Loucy (cell line): ENCODE measurements around the gene FGF11.
A peak's percentile ranks its signal among the peaks of the same experiment; 100 is the strongest.

ENCODE experiments used
- H2AFZ ChIP-seq: fragments of 200-600 bp; sonication (generic); 2 replicates; pipeline ENCODE4 v1.6.0; 2016; ENCODE audit warnings: antibody characterized with exemption, mild to moderate bottlenecking, low read length, moderate library complexity
- H3F3A ChIP-seq: fragments of 200-600 bp; 2 replicates; pipeline ENCODE4 v1.6.0; 2016; ENCODE audit warnings: antibody characterized with exemption, low read depth, mild to moderate bottlenecking
- H3K27me3 ChIP-seq: fragments of 200-600 bp; sonication (generic); 2 replicates; pipeline ENCODE4 v1.6.1; 2014; ENCODE audit warnings: low read length, mild to moderate bottlenecking; ENCODE audit not compliant: insufficient read depth, poor library complexity, severe bottlenecking
- H3K36me3 ChIP-seq: fragments of 200-600 bp; sonication (generic); 2 replicates; pipeline ENCODE4 v1.6.1; 2016; ENCODE audit warnings: low read length; ENCODE audit not compliant: insufficient read depth
- H3K4me1 ChIP-seq: fragments of 200-600 bp; sonication (generic); 2 replicates; pipeline ENCODE4 v1.5.1; 2014; ENCODE audit warnings: low read length, mild to moderate bottlenecking; ENCODE audit not compliant: insufficient read depth, poor library complexity, severe bottlenecking
- H3K4me2 ChIP-seq: fragments of 200-600 bp; sonication (generic); 2 replicates; pipeline ENCODE4 v1.6.0; 2014; ENCODE audit warnings: antibody characterized with exemption, low read length, low read depth, mild to moderate bottlenecking; ENCODE audit not compliant: poor library complexity, severe bottlenecking
- H3K4me3 ChIP-seq: fragments of 200-600 bp; sonication (generic); 2 replicates; pipeline ENCODE4 v1.5.1; 2014; ENCODE audit warnings: low read length, mild to moderate bottlenecking, mixed read lengths; ENCODE audit not compliant: poor library complexity, severe bottlenecking
- H3K79me2 ChIP-seq: fragments of 200-600 bp; sonication (generic); 2 replicates; pipeline ENCODE4 v1.6.1; 2014; ENCODE audit warnings: low read length; ENCODE audit not compliant: insufficient read depth
- H3K9ac ChIP-seq: fragments of 200-600 bp; sonication (generic); 2 replicates; pipeline ENCODE4 v1.6.0; 2014; ENCODE audit warnings: mild to moderate bottlenecking, low read depth, low read length, moderate library complexity; ENCODE audit not compliant: poor library complexity, severe bottlenecking
- H3K9me2 ChIP-seq: fragments of 200-600 bp; sonication (generic); replicated peaks from 2 replicates; pipeline ENCODE4 v1.6.1; 2016; ENCODE audit warnings: low read depth, low read length, mixed read lengths
- H3K9me3 ChIP-seq: fragments of 200-600 bp; sonication (generic); 2 replicates; pipeline ENCODE4 v1.6.1; 2014; ENCODE audit warnings: mild to moderate bottlenecking, antibody characterized with exemption, low read length, low read depth; ENCODE audit not compliant: insufficient read depth
- H4K20me1 ChIP-seq: fragments of 200-600 bp; sonication (generic); 2 replicates; pipeline ENCODE4 v1.6.0; 2014; ENCODE audit warnings: antibody characterized with exemption, low read length, mild to moderate bottlenecking; ENCODE audit not compliant: insufficient read depth, poor library complexity, severe bottlenecking
- CTCF ChIP-seq: fragments of 200-600 bp; sonication (generic); conservative IDR thresholded peaks from 2 replicates; pipeline ENCODE4 v1.5.1; 2014; ENCODE audit warnings: mild to moderate bottlenecking, antibody characterized with exemption, low read length
- EZH2phosphoT487 ChIP-seq: fragments of 200-600 bp; IDR thresholded peaks from 2 replicates; pipeline ENCODE4 v1.6.1; 2018; ENCODE audit warnings: antibody characterized with exemption, mild to moderate bottlenecking, moderate library complexity, borderline replicate concordance

FGF11 gene

GRCh38 chr17:7439462-7440112 lies at the start of gene FGF11:
Gene FGF11 (plus strand): TSS chr17:7439512. CDS start chr17:7439621, 109 bp downstream.
- Histone ChIP-seq H2AFZ (peak within 1 kb of the TSS; percentile 71), H3K79me2 (peaks cover 43% of the 10 kb centered on the region; the same call in 1 of the 2 replicates), H3K4me1 (peaks cover 30% of the 10 kb centered on the region), H3F3A (no peaks in the 10 kb centered on the region; the same call in 1 of the 2 replicates), H3K4me2 (peak within 1 kb of the TSS; percentile 85), H3K9me3 (no peaks in the 10 kb centered on the region), H3K4me3 (peak within 1 kb of the TSS; percentile 94), H3K27me3 (no peaks in the 10 kb centered on the region), H3K9me2 (no peaks in the 10 kb centered on the region), H3K36me3 (no peaks in the 10 kb centered on the region), H3K9ac (peak within 1 kb of the TSS; percentile 90), H4K20me1 (peaks cover 13% of the 10 kb centered on the region)
- TF ChIP-seq CTCF (no peak), EZH2phosphoT487 (no peak)

- H3F3A ChIP-seq, result no peaks in the 10 kb centered on the region
- no peaks in the 10 kb centered on the region for H3K27me3 ChIP-seq
- no peaks in the 10 kb centered on the region for H3K36me3 ChIP-seq
- no peak overlapping the region for H3K4me2 ChIP-seq
- H3K9me3 ChIP-seq, result no peaks in the 10 kb centered on the region
- no peak overlapping the region for H2AFZ ChIP-seq
- no peaks in the 10 kb centered on the region for H3K9me2 ChIP-seq
- no peak overlapping the region for H3K9ac ChIP-seq
- no peak overlapping the region for H3K4me3 ChIP-seq
- TF ChIP-seq EZH2phosphoT487, result no peak
- TF ChIP-seq CTCF, result no peak
- no peaks in the 10 kb centered on the region for H4K20me1 ChIP-seq
- H3K4me1 ChIP-seq, result peaks cover 14% of the 10 kb centered on the region
- no peaks in the 10 kb centered on the region for H3K79me2 ChIP-seq
Measured at GRCh38 chr17:7389924-7390910, 49.1 kb upstream of the FGF11 start.

GRCh38 chr17:7391307-7391706 lies 48.0 kb upstream of the FGF11 start:
- Histone ChIP-seq H3K9me2 (no peaks in the 10 kb centered on the region), H3K9me3 (no peaks in the 10 kb centered on the region), H4K20me1 (no peaks in the 10 kb centered on the region), H3K4me2 (no peak overlapping the region), H3K27me3 (no peaks in the 10 kb centered on the region), H3K9ac (no peak overlapping the region), H3K4me3 (no peak overlapping the region), H2AFZ (no peak overlapping the region), H3F3A (no peaks in the 10 kb centered on the region), H3K4me1 (peaks cover 14% of the 10 kb centered on the region), H3K79me2 (no peaks in the 10 kb centered on the region), H3K36me3 (no peaks in the 10 kb centered on the region)
- TF ChIP-seq EZH2phosphoT487, result no peak
- no peak for TF ChIP-seq CTCF
